Liver (tissue), 9 donors: ENCODE data around the gene ANKRD60. TPM values are rescaled to one million over a fixed set of nuclear protein-coding genes. Genes with fewer than 3 reads are reported as not detected.
A peak's percentile ranks its signal among the peaks of the same experiment; 100 is the strongest.

Experiments used
- DNase-seq: peaks from one replicate; pipeline ENCODE4 v3.0.0-alpha.2; 2017; ENCODE audit warnings: low spot score
- H3K27ac ChIP-seq, 2 donors: one replicate each; pipeline ENCODE4 v1.7.0; 2013; ENCODE audit warnings: inconsistent platforms in 2 of 2, low read length in 2 of 2, control low read depth in 1 of 2, low read depth in 1 of 2, mild to moderate bottlenecking in 1 of 2
- H3K27me3 ChIP-seq, 4 donors: one replicate each; pipeline versions ENCODE4 v1.6.1 to v1.7.0; 2013; ENCODE audit warnings: low read length in 3 of 4, inconsistent platforms in 1 of 4, mild to moderate bottlenecking in 1 of 4, moderate library complexity in 1 of 4; ENCODE audit not compliant: control insufficient read depth in 4 of 4, insufficient read depth in 4 of 4
- H3K36me3 ChIP-seq, 4 donors: one replicate each; pipeline versions ENCODE4 v1.6.1 to v1.7.0; 2013; ENCODE audit warnings: low read length in 3 of 4, mild to moderate bottlenecking in 3 of 4, low read depth in 1 of 4, moderate library complexity in 1 of 4; ENCODE audit not compliant: control insufficient read depth in 4 of 4, insufficient read depth in 3 of 4
- H3K4me1 ChIP-seq, 4 donors: one replicate each; pipeline versions ENCODE4 v1.6.1 to v1.7.0; 2013; ENCODE audit warnings: low read length in 3 of 4, mild to moderate bottlenecking in 3 of 4, moderate library complexity in 1 of 4; ENCODE audit not compliant: control insufficient read depth in 4 of 4, insufficient read depth in 4 of 4
- H3K4me3 ChIP-seq, 3 donors: one replicate each; pipeline versions ENCODE4 v1.6.1 to v1.7.0; 2013; ENCODE audit warnings: low read length in 3 of 3, control low read depth in 1 of 3, low read depth in 1 of 3, mild to moderate bottlenecking in 1 of 3
- H3K9ac ChIP-seq, 2 donors: one replicate each; pipeline ENCODE4 v1.7.0; 2013; ENCODE audit warnings: low read length in 2 of 2, mild to moderate bottlenecking in 2 of 2, moderate library complexity in 2 of 2, control low read depth in 1 of 2, low read depth in 1 of 2
- H3K9me3 ChIP-seq, 4 donors: one replicate each; pipeline versions ENCODE4 v1.6.1 to v1.7.0; 2013; ENCODE audit warnings: low read length in 3 of 4; ENCODE audit not compliant: control insufficient read depth in 4 of 4
- ATF3 ChIP-seq: IDR thresholded peaks from 2 replicates; pipeline ENCODE4 v1.6.1; 2016; ENCODE audit warnings: antibody characterized with exemption
- CTCF ChIP-seq: fragments of 150-350 bp; IDR thresholded peaks from 2 replicates; pipeline ENCODE4 v1.5.1; 2017; ENCODE audit warnings: improper control_type of control experiment, low read depth, low read length; ENCODE audit not compliant: missing input control
- EGR1 ChIP-seq, 2 donors: IDR thresholded peaks; 2 replicates each; pipeline ENCODE4 v1.6.1; 2016 to 2018; ENCODE audit warnings: antibody characterized with exemption in 2 of 2, low read depth in 2 of 2
- FOXA1 ChIP-seq: IDR thresholded peaks from 2 replicates; pipeline ENCODE4 v1.6.1; 2016; ENCODE audit warnings: antibody characterized with exemption
- FOXA2 ChIP-seq: IDR thresholded peaks from 2 replicates; pipeline ENCODE4 v1.6.1; 2016; ENCODE audit warnings: antibody characterized with exemption
- GABPA ChIP-seq, 2 donors: IDR thresholded peaks in 1 of 2; conservative IDR thresholded peaks in 1 of 2; 2 replicates each; pipeline ENCODE4 v1.6.1; 2016; ENCODE audit warnings: antibody characterized with exemption in 2 of 2, mild to moderate bottlenecking in 1 of 2, moderate library complexity in 1 of 2
- HNF4A ChIP-seq, 2 donors: conservative IDR thresholded peaks; 2 replicates each; pipeline ENCODE4 v1.6.1; 2016; ENCODE audit warnings: antibody characterized with exemption in 2 of 2, mild to moderate bottlenecking in 2 of 2
- HNF4G ChIP-seq: IDR thresholded peaks from 2 replicates; pipeline ENCODE4 v1.6.1; 2016; ENCODE audit warnings: antibody characterized with exemption
- JUND ChIP-seq, 2 donors: IDR thresholded peaks; 2 replicates each; pipeline ENCODE4 v1.6.1; 2016; ENCODE audit warnings: antibody characterized with exemption in 2 of 2
- MAX ChIP-seq: IDR thresholded peaks from 2 replicates; pipeline ENCODE4 v1.6.1; 2016; ENCODE audit warnings: antibody characterized with exemption
- NR2F2 ChIP-seq: IDR thresholded peaks from 2 replicates; pipeline ENCODE4 v1.6.1; 2016; ENCODE audit warnings: antibody characterized with exemption
- RAD21 ChIP-seq, 2 donors: IDR thresholded peaks; 2 replicates each; pipeline ENCODE4 v1.6.1; 2016; ENCODE audit warnings: antibody characterized with exemption in 2 of 2, mild to moderate bottlenecking in 2 of 2
- RXRA ChIP-seq, 2 donors: IDR thresholded peaks; 2 replicates each; pipeline ENCODE4 v1.6.1; 2017 to 2018; ENCODE audit warnings: antibody characterized with exemption in 2 of 2, mild to moderate bottlenecking in 1 of 2
- SP1 ChIP-seq: IDR thresholded peaks from 2 replicates; pipeline ENCODE4 v1.6.1; 2018; ENCODE audit warnings: antibody characterized with exemption, mild to moderate bottlenecking
- TAF1 ChIP-seq: conservative IDR thresholded peaks from 2 replicates; pipeline ENCODE4 v1.6.1; 2016; ENCODE audit warnings: antibody characterized with exemption, mild to moderate bottlenecking
- YY1 ChIP-seq: IDR thresholded peaks from 2 replicates; pipeline ENCODE4 v1.6.1; 2016; ENCODE audit warnings: antibody characterized with exemption, mild to moderate bottlenecking
- WGBS: extraction: QIAGEN DNeasy Blood & Tissue Kit; methylation state at CpG from one replicate; pipeline ENCODE4 v1.1.7; 2013; 5-methylcytosine and 5-hydroxymethylcytosine counted together
- polyA plus RNA-seq, 2 donors: library from polyadenylated mRNA; stranded (reverse) in 1 of 2; unstranded in 1 of 2; fragments of 200-250 nt in 1 of 2; fragments of >200 nt in 1 of 2; fragmentation: Nextera tagmentation in 1 of 2; extraction: Ambion mirVana in 1 of 2; gene quantifications; one replicate each; pipeline versions ENCODE4 v1.2.1 to v1.2.3, GENCODE V29; 2013 to 2015
- total RNA-seq, 2 donors: library from RNA; depleted of rRNA; stranded (reverse); fragments of >200 nt; gene quantifications; one replicate each; pipeline ENCODE4 v1.2.3, GENCODE V29; 2014
- donor health status: healthy.
- donor health status: healthy.
- donor health status: healthy.
- donor health status: healthy.
- donor health status: healthy.

The ANKRD60 gene
- total and polyA plus RNA-seq, 4 donors, result not detected

GRCh38 chr20:58209652-58210397 lies 18.6 kb downstream of the ANKRD60 start:
- TF ChIP-seq SP1 (no peak), TAF1 (no peak), HNF4A (conservative IDR thresholded peaks at IDR 0.05) (no peak), RAD21 (IDR thresholded peaks at IDR 0.05) (peak; percentile 97 to 99), EGR1 (IDR thresholded peaks at IDR 0.05; ENCODE audit: low read depth in 2 of 2) (no peak), HNF4G (no peak), CTCF (peak; percentile 100), JUND (IDR thresholded peaks at IDR 0.05) (no peak), FOXA1 (no peak)
- peaks cover 0 to 2% (median 0%) of the 10 kb centered on the region in 4 donors for H3K27me3 ChIP-seq
- no peak overlapping the region for H3K27ac ChIP-seq
- H3K36me3 ChIP-seq, result no peaks in the 10 kb centered on the region
- no peak overlapping the region for H3K4me3 ChIP-seq
- peak; percentile 88 for DNase-seq
- H3K9ac ChIP-seq, result no peak overlapping the region
- 7% methylated on average over 46 of the region's 46 CpGs for WGBS
- H3K4me1 ChIP-seq, result no peaks in the 10 kb centered on the region
- H3K9me3 ChIP-seq, result no peaks in the 10 kb centered on the region

- no peak overlapping the region for H3K4me3 ChIP-seq
- TF ChIP-seq EGR1 (IDR thresholded peaks at IDR 0.05; ENCODE audit: low read depth in 2 of 2) (no peak), HNF4G (no peak), NR2F2 (no peak), HNF4A (conservative IDR thresholded peaks at IDR 0.05) (no peak), TAF1 (no peak), CTCF (no peak), FOXA1 (no peak), MAX (no peak), ATF3 (no peak), YY1 (no peak), FOXA2 (no peak), SP1 (no peak), RAD21 (IDR thresholded peaks at IDR 0.05) (no peak), RXRA (IDR thresholded peaks at IDR 0.05) (no peak), GABPA (IDR thresholded peaks at IDR 0.05 in 1 of 2, conservative IDR thresholded peaks at IDR 0.05 in 1 of 2) (no peak)
- H3K27me3 ChIP-seq, result peaks cover 0 to 2% (median 0%) of the 10 kb centered on the region in 4 donors
- H3K9ac ChIP-seq, result no peak overlapping the region
- H3K27ac ChIP-seq, result no peak overlapping the region
- 71% methylated on average over 8 of the region's 8 CpGs for WGBS
- H3K9me3 ChIP-seq, result no peaks in the 10 kb centered on the region
- no peak for DNase-seq
- no peaks in the 10 kb centered on the region for H3K36me3 ChIP-seq
- no peaks in the 10 kb centered on the region for H3K4me1 ChIP-seq
These were observed 19.5 kb downstream of the ANKRD60 start for GRCh38 chr20:58208944-58209343.
